GM03348 (cell line): Measurements from ENCODE around the gene KLF9.
A peak's percentile ranks its signal among the peaks of the same experiment; 100 is the strongest.

ENCODE experiments used
- DNase-seq: peaks from one replicate; pipeline ENCODE4 v3.0.0; 2012; ENCODE audit warnings: low spot score

Gene KLF9

GRCh38 chr9:70421272-70422180, 7.1 kb upstream of the KLF9 start:
- DNase-seq: peak; percentile 57

- peak; percentile 73 for DNase-seq
Measured at GRCh38 chr9:70420441-70421271, 6.2 kb upstream of the KLF9 start.

- peak; percentile 93 for DNase-seq
Measured at GRCh38 chr9:70419556-70420440, 5.3 kb upstream of the KLF9 start.

- DNase-seq: peak; percentile 92
Measured at GRCh38 chr9:70418822-70419555, 4.5 kb upstream of the KLF9 start.

GRCh38 chr9:70415476-70415875, 1.0 kb upstream of the KLF9 start:
- no peak for DNase-seq

- DNase-seq: no peak
Measured at GRCh38 chr9:70415041-70415440, 584 bp upstream of the KLF9 start.

GRCh38 chr9:70413464-70413798, 1.0 kb downstream of the KLF9 start:
- peak; percentile 54 for DNase-seq

GRCh38 chr9:70412832-70413463, 1.5 kb downstream of the KLF9 start:
- peak; percentile 61 for DNase-seq

- DNase-seq: peak; percentile 69
Measured at GRCh38 chr9:70411930-70412831, 2.3 kb downstream of the KLF9 start.

GRCh38 chr9:70411121-70411929, 3.1 kb downstream of the KLF9 start:
- DNase-seq: peak; percentile 35

- no peak for DNase-seq
Measured at GRCh38 chr9:70410368-70410767, 4.1 kb downstream of the KLF9 start.

GRCh38 chr9:70409800-70410199, 4.7 kb downstream of the KLF9 start:
- DNase-seq: no peak

GRCh38 chr9:70409280-70409679, 5.2 kb downstream of the KLF9 start:
- no peak for DNase-seq

GRCh38 chr9:70408393-70409040, 5.9 kb downstream of the KLF9 start:
- no peak for DNase-seq

- peak; percentile 49 for DNase-seq
Measured at GRCh38 chr9:70407081-70407503, 7.4 kb downstream of the KLF9 start.

GRCh38 chr9:70406434-70406862, 8.0 kb downstream of the KLF9 start:
- DNase-seq: no peak

- no peak for DNase-seq
Measured at GRCh38 chr9:70405808-70406433, 8.5 kb downstream of the KLF9 start.

- DNase-seq: no peak
Measured at GRCh38 chr9:70404261-70404660, 10.2 kb downstream of the KLF9 start.
